Measurements from ENCODE around the gene KCNG4.
A peak's percentile ranks its signal among the peaks of the same experiment; 100 is the strongest.

KCNG4 gene

GRCh38 chr16:84266451-84266850 is 26.6 kb upstream of the KCNG4 start:
- DNase-seq (ENCODE audit: low read depth): peak; percentile 70

GRCh38 chr16:84262939-84263338 is 23.1 kb upstream of the KCNG4 start:
- DNase-seq (ENCODE audit: low read depth): no peak

- DNase-seq (ENCODE audit: low read depth): no peak
Measured at GRCh38 chr16:84262031-84262430, 22.2 kb upstream of the KCNG4 start.

- no peak for DNase-seq (ENCODE audit: low read depth)
Measured at GRCh38 chr16:84260766-84261554, 21.1 kb upstream of the KCNG4 start.

GRCh38 chr16:84259691-84260090 is 19.9 kb upstream of the KCNG4 start:
- DNase-seq (ENCODE audit: low read depth): no peak

GRCh38 chr16:84258266-84258665 is 18.5 kb upstream of the KCNG4 start:
- DNase-seq (ENCODE audit: low read depth): no peak

- no peak for DNase-seq (ENCODE audit: low read depth)
Measured at GRCh38 chr16:84255050-84255810, 15.4 kb upstream of the KCNG4 start.

- DNase-seq (ENCODE audit: low read depth): no peak
Measured at GRCh38 chr16:84254062-84254461, 14.2 kb upstream of the KCNG4 start.

GRCh38 chr16:84253173-84253572 is 13.4 kb upstream of the KCNG4 start:
- no peak for DNase-seq (ENCODE audit: low read depth)

- DNase-seq (ENCODE audit: low read depth): no peak
Measured at GRCh38 chr16:84252184-84252583, 12.4 kb upstream of the KCNG4 start.

GRCh38 chr16:84247844-84248243 is 8.0 kb upstream of the KCNG4 start:
- peak; percentile 61 for DNase-seq (ENCODE audit: low read depth)

- DNase-seq (ENCODE audit: low read depth): no peak
Measured at GRCh38 chr16:84247331-84247730, 7.5 kb upstream of the KCNG4 start.

- no peak for DNase-seq (ENCODE audit: low read depth)
Measured at GRCh38 chr16:84246679-84247077, 6.9 kb upstream of the KCNG4 start.

GRCh38 chr16:84245956-84246678 is 6.3 kb upstream of the KCNG4 start:
- DNase-seq (ENCODE audit: low read depth): no peak

GRCh38 chr16:84244728-84245127 is 4.9 kb upstream of the KCNG4 start:
- DNase-seq (ENCODE audit: low read depth): no peak

GRCh38 chr16:84243732-84244131 is 3.9 kb upstream of the KCNG4 start:
- DNase-seq (ENCODE audit: low read depth): no peak

- no peak for DNase-seq (ENCODE audit: low read depth)
Measured at GRCh38 chr16:84242839-84243238, 3.0 kb upstream of the KCNG4 start.

GRCh38 chr16:84241778-84242177 is 2.0 kb upstream of the KCNG4 start:
- no peak for DNase-seq (ENCODE audit: low read depth)

GRCh38 chr16:84240455-84240854 is 643 bp upstream of the KCNG4 start:
- DNase-seq (ENCODE audit: low read depth): no peak

GRCh38 chr16:84239141-84239769 is 557 bp downstream of the KCNG4 start:
- no peak for DNase-seq (ENCODE audit: low read depth)

- no peak for DNase-seq (ENCODE audit: low read depth)
Measured at GRCh38 chr16:84237994-84238750, 1.6 kb downstream of the KCNG4 start.

GRCh38 chr16:84236671-84237070 is 3.1 kb downstream of the KCNG4 start:
- no peak for DNase-seq (ENCODE audit: low read depth)
